Measurements from ENCODE around the gene FNDC8. TPM values are rescaled to one million over a fixed set of nuclear protein-coding genes. Genes with fewer than 3 reads are reported as not detected.

Gene FNDC8
- total and polyA plus RNA-seq, 2 of the 8 experiments (the other 6 are each of a cell fraction or from before 2014, with no cell fraction given), result not detected

GRCh38 chr17:35167666-35168065, 46.3 kb downstream of the FNDC8 start:
- Histone ChIP-seq H3K9ac (replicated peaks in 1 of 4; ENCODE audit: extremely low read depth in 1 of 4, low read depth in 3 of 4, low read length in 3 of 4) (no peak overlapping the region), H4K91ac (replicated peaks; ENCODE audit: insufficient read length, low read length) (no peak overlapping the region), H3K4me1 (replicated peaks in 1 of 4; ENCODE audit: control insufficient read depth in 3 of 4, insufficient read depth in 4 of 4, low read length in 3 of 4) (no peaks in the 10 kb centered on the region; a peak in 1 of 7 replicates), H2BK15ac (ENCODE audit: low read length) (no peak overlapping the region), H4K8ac (ENCODE audit: extremely low read depth, insufficient read depth, low read length) (no peak overlapping the region), H3K27me3 (replicated peaks in 1 of 4; ENCODE audit: control insufficient read depth in 3 of 4, extremely low read depth in 1 of 4, insufficient read depth in 3 of 4, low read length in 3 of 4) (no peaks in the 10 kb centered on the region), H3K14ac (ENCODE audit: insufficient read length) (no peak overlapping the region), H2BK20ac (ENCODE audit: low read length) (no peak overlapping the region), H3K36me3 (ENCODE audit: control insufficient read depth in 2 of 4, insufficient read depth in 4 of 4, low read length in 3 of 4) (no peaks in the 10 kb centered on the region), H3K27ac (ENCODE audit: low read depth, low read length) (no peak overlapping the region), H4K5ac (ENCODE audit: insufficient read length, low read depth, low read length) (no peak overlapping the region), H2AK5ac (ENCODE audit: low read depth, low read length) (no peak overlapping the region), H4K20me1 (replicated peaks in 1 of 2; ENCODE audit: control insufficient read depth in 1 of 2, insufficient read depth in 2 of 2, low read length in 2 of 2) (no peaks in the 10 kb centered on the region), H3K56ac (replicated peaks; ENCODE audit: insufficient read length, low read depth, low read length) (no peak overlapping the region), H3K79me2 (ENCODE audit: control insufficient read depth in 1 of 2, insufficient read depth in 2 of 2, low read length in 2 of 2) (no peaks in the 10 kb centered on the region), H2AFZ (ENCODE audit: low read length) (no peak overlapping the region), H2BK120ac (replicated peaks; ENCODE audit: low read depth, low read length) (no peak overlapping the region), H2BK5ac (ENCODE audit: low read depth, low read length) (no peak overlapping the region), H3K23me2 (ENCODE audit: low read depth, low read length) (no peaks in the 10 kb centered on the region; the same call in 1 of the 2 replicates), H3K4me3 (ENCODE audit: extremely low read depth in 1 of 4, insufficient read depth in 2 of 4, low read depth in 3 of 4, low read length in 4 of 4) (no peak overlapping the region), H3K79me1 (ENCODE audit: low read depth, low read length) (no peaks in the 10 kb centered on the region; the same call in 1 of the 2 replicates), H3K23ac (ENCODE audit: insufficient read length) (no peak overlapping the region), H3K9me3 (ENCODE audit: insufficient read depth in 2 of 2, low read depth in 1 of 2, low read length in 1 of 2) (no peaks in the 10 kb centered on the region), H3K4ac (replicated peaks; ENCODE audit: insufficient read length, low read depth, low read length) (no peak overlapping the region), H3K18ac (ENCODE audit: extremely low read depth, low read length) (no peak overlapping the region), H3K4me2 (ENCODE audit: insufficient read depth in 1 of 2, low read depth in 2 of 2, low read length in 2 of 2) (no peak overlapping the region), H2BK12ac (ENCODE audit: low read depth, low read length) (no peak overlapping the region)
- FAIRE-seq (no peak), DNase-seq (ENCODE audit: low read depth in 1 of 2, low spot score in 2 of 2) (no peak)
- TF ChIP-seq BACH1 (IDR thresholded peaks at IDR 0.05; ENCODE audit: low read length), result no peak
- no peak for TF ChIP-seq BRCA1 (IDR thresholded peaks at IDR 0.05; ENCODE audit: low read depth, low read length)
- TF ChIP-seq SUZ12 (IDR thresholded peaks at IDR 0.05; ENCODE audit: low read length), result no peak
- TF ChIP-seq EZH2 (IDR thresholded peaks at IDR 0.05; ENCODE audit: low read depth, low read length, severe bottlenecking), result no peak
- no peak for TF ChIP-seq CEBPB (IDR thresholded peaks at IDR 0.05; ENCODE audit: low read depth, low read length)
- no peak for TF ChIP-seq ATF3 (IDR thresholded peaks at IDR 0.05; ENCODE audit: insufficient read depth, low read depth, low read length)
- no peak for TF ChIP-seq SP1 (IDR thresholded peaks at IDR 0.05; ENCODE audit: low read depth, low read length)
- no peak for TF ChIP-seq JUN (IDR thresholded peaks at IDR 0.05; ENCODE audit: low read depth, low read length)
- ChIA-PET CTCF (ENCODE audit: partially characterized antibody) (interaction anchor here (0.6 to 2.5 kb wide), 7 partner anchors 9 to 366 kb away, joined by 3 to 9 read pairs (median 3); no protein-coding TSS in a partner anchor), POLR2A (ENCODE audit: partially characterized antibody) (interaction anchor here (0.8 kb wide), 1 partner anchor 21 kb away, joined by 3 read pairs; no protein-coding TSS in a partner anchor)
- WGBS, 2 experiments (ENCODE audit: extremely low coverage in 1 of 2, insufficient coverage in 1 of 2, insufficient read length in 1 of 2, insufficient replicate concordance in 2 of 2, low coverage in 1 of 2, low lambda C conversion rate in 2 of 2, missing lambda C conversion rate in 1 of 2), result 82% methylated on average over 1 of the region's 1 CpG; no CpG with 5 or more reads in 1 of the 2 experiments
